ENCODE results near the gene PRPF38B.
"Not testable (repeated sequence)": the region's sequence is repeated elsewhere in the genome, so short reads cannot be mapped to it uniquely, and the experiment has no call there.

PRPF38B gene

DNA sequence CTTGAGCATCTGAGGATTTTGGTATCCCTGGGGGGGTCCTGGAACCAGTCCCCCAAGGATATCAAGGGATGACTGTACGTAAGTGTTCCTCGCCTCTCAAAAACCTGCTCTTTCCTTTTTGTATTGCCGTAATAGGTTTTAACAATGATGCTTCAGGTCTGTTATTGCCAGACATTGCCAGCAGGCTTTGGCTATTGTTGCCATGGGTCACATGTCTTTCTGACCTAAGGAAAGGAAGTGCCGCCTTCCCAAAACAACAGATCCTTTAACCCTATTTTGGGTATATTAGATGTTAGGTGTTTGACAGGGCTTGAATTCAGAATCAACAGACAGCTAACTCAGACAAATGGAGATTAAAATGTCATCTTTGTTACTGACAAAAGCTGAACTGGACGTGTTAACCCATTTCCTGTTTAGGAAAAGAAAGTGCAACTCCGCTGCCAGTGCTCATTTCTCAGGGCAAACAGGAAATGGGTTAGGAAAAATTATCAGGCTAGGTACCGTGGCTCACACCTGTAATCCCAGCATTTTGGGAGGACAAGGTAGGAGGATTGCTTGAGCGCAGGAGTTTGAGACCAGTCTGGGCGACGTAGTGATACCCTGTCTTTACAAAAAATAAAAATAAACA lies 12.4 kb upstream of the PRPF38B start:
- no peak for DNase-seq

DNA sequence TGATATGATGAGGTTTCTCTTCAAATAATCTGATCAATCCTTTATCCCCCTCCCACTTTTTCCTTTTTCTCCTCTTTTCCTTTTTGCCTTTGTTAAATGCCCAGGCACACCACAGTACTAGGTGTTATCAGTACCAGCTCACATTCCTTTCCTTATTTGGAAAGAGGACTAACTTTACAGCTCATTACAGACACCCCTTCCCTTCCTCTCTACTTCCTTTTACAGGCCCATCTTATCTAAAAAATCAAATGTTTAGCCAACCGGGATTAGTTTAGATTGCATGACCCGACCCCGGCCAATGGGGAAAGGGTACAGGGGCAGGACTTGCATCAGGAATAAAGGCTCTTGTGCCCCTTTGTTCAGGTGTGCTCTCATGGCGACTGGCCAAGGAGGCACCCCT lies 10.4 kb upstream of the PRPF38B start:
- DNase-seq: not testable (repeated sequence)

DNA sequence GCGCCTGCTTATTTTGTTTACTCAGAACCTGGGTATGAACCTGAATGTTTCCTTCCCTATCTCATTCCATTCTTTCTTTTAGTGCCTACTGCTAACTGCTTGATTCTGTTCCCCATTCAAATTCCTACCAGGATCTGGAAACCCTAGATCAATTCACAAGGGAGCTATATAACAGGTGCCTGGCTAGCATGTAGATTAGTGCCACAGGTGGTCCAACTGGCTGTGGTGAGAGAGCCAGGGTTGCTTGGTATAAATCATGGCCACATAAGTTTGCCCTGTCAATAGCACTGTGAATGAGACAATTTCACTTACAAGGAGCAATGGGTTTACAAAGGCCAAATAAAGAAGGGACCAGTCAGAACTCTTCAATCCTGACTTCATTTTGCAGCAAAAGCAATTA lies 6.6 kb upstream of the PRPF38B start:
- DNase-seq: no peak

DNA sequence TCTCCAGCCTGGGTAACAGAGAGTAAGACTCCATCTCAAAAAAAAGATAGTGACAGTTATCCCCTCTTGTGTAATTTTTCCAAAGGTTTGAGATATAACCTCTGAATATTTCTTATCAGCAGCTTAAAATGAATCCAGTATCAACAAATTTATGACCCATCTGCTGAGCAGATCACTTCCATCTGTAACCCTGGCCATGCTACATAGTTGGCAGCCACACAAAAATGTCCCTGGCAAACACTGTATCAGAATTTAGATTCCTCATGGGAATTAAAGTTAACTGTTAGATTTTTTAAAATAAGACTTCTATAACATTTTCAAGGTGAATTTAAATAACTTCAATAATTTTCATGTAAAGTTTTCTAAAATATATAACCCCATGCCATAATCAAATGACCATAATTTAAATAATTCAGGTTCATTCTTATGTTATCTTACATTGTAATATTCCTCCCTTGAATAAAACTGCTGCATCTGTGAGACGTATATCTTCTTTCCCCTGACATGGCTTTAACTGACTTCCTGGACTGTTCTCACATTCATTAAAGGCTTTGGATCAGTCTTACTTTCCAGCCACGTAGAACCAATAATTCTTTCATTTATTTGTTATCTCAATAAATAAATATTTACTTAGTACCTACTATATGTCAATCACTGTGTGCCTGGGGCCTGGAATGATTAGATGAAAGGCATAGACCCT lies 5.3 kb upstream of the PRPF38B start:
- DNase-seq: no peak

DNA sequence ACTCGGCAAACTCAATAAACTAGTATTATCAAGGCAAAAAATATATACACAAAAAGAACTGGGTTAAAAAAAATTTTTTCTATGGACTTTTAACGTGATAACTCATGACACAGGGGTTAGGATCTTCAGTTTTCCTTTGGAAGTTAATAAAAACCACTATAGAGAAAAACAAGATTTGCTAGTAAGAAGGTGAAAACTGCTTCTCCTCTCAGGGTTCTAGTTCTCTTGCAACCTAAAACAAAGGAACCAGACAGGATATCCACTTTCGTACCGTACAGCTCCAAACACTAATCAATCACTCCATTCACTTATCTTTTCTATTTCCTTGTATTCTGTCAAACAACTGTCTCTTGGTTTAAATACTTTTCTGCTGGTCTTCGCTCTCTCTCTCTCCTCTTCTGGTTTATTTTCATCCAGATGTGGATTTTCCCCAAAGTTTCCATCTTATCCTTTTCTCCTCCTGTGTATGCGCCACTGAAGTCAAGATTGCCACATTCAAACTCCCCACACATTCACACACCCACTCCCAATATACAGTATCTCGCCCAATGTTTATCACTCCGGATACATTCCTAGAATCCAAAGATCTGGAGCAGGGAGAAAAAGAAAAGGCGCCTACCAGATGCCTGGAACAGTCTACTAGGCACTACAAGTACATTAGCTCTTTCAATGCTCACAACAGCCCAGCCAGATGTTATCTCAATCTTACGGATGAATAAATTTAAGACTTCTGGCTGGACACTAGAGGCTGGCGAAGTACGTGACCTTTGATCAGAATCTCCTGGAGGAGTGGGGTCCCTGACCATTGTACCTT lies 775 bp upstream of the PRPF38B start:
- DNase-seq: no peak

DNA sequence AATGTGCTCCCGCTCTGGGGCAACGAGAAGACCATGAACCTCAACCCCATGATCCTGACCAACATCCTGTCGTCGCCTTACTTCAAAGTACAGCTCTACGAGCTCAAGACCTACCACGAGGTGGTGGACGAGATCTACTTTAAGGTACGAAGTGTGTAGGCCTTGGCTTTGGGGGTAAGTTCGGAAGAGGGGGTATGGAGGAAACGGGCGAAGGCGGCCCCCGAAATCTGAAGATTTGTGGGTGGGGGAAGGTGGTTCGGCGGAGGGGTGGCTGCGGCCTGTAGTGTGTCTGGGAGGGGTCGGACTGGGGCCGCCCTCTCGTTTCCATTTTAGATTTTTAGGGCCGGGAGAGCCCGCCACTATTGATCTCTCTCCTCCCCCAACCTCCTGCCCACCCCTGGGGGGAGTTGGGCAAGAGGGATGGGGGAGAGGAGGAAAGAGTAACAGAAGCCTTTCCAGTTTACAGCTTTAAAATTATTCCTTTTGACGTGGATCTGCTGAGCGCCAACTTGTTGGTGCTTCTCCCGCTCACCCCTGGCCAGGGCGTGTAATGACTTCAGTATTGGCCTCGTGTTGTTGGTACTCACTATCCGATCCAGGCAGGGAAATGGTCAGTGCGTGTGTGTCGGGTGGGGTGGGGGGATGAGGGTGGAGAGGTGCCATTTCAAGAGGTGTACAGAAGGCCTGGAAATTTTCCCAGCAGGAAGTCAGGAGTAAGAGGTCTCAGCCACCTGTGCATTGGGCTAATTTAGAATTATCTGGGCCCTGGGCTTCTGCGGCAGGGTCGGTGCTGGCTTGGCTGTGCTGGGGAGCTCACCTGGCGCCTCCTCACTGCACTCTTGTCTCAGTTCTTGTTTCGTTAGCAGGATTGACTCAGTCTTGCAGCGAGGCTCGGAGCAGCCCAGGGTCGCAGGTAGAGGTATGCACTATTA lies 880 bp downstream of the PRPF38B start:
- DNase-seq: peak; percentile 88

DNA sequence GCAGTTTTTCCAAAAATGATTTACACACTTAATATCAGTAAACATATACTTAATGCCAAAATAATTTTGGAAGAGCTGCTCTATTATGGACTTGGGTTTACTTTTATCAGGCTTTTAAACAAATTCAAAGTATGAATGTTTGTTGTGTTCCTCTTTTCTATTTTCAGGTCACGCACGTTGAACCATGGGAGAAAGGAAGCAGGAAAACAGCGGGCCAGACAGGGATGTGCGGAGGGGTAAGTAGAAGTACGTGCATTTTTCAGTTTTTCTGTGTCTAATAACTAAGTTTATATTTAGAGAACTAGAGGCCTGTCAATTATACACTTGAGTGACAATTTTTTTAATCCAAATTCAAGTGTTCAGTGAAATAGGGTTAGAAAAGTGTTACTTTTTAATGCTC lies 3.4 kb downstream of the PRPF38B start:
- no peak for DNase-seq

DNA sequence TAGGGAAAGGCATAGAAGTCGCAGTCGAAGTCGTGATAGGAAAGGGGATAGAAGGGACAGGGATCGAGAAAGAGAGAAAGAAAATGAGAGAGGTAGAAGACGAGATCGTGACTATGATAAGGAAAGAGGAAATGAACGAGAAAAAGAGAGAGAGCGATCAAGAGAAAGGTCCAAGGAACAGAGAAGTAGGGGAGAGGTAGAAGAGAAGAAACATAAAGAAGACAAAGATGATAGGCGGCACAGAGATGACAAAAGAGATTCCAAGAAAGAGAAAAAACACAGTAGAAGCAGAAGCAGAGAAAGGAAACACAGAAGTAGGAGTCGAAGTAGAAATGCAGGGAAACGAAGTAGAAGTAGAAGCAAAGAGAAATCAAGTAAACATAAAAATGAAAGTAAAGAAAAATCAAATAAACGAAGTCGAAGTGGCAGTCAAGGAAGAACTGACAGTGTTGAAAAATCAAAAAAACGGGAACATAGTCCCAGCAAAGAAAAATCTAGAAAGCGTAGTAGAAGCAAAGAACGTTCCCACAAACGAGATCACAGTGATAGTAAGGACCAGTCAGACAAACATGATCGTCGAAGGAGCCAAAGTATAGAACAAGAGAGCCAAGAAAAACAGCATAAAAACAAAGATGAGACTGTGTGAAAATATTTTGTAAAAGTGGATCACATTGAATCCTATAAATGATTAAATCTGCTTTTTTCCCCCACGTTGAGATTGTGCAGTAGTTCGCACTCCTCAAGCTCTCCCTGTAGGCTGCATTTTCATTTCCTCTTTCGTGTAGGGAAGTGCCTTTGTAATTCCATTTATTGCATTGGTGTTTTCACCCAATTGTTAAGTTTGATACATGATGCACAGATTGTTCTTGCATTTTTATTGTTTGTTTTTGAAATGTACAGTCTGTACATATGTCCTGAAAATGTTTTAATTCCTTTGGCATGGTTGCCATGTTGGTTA lies 7.5 kb downstream of the PRPF38B start:
- DNase-seq: no peak

DNA sequence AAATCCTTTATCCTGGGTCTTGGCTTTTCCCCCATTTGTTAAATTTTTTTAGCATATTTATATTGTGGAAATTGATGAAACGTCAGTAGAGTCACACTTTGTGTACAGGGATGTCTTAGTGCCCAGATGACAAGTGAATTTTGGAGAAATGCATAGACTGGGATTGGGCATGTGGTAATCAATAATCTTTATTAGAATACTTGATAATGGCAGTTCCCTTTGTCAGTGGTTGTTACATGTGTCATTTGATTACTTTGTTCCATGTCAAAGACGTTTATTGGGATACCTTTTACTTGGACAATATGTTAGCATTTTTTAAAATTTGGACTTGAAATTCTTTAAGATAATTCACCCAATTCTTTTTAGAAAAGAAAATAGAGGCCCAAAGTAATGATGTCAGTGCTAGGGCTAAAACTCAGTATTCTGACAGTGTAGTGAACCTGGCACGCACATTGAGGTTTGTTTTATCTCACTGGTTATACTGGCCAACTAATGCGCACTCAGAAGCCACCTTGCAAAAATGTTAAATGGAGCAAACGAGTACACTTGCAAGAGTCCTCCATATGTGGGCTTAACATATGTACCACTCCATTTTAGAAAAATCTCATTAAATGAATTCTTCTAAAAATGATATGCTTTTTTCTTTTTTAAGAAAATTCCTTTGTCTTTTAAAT lies 9.2 kb downstream of the PRPF38B start:
- DNase-seq: no peak

DNA sequence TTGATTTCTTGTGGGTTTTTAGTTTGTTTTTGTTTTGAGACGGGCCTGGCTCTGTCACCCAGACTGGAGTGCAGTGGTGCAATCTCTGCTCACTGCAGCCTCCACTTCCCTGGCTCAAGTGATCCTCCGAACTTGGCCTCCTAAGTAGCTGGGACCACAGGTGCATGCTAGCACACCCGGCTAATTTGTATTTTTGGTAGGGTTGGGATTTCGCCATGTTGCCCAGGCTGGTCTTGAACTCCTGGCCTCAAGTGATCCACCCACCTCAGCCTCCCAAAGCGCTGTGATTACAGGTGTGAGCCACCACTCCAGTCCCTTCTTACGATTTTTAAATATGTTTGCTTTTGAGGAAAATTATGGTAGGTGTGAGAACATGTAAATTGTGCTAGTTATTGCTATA lies 10.0 kb downstream of the PRPF38B start:
- DNase-seq: not testable (repeated sequence)

DNA sequence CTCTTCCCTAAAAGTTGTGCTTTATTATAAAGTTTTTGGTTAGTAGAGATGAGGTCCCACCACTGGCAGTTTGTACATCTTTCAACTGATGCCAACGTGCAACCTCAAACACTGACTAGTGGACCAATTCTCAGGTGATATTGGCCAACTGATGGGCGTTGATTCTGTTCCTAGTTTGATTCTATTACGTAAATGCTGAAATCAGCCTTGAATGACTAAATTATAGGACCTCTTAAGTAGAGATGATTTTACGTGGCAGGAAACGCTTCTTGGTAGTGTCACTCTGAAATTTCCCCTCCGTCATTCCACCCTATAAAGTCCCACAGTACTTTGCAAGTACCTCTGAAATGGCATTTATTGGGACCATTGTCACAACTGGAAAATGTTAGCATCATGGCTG lies 11.8 kb downstream of the PRPF38B start:
- no peak for DNase-seq

DNA sequence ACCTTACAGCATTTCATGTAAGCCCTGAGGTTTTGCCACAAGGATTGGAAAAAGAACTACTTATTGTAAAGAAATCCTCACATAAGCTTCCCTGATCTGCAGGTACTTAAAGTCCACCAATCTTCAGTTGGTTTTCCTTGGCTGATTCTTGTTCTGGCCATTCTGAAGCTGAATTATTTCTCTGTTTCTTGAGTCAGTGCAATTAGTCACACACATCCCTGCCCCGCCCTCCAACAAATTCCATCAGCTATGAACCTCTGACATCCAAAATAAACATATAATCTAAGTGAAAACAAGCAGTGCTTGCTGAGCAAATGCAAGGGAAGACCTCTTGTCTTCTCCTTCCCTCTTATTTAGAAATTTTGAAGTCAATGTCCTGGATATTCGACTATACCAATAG lies 12.4 kb downstream of the PRPF38B start:
- no peak for DNase-seq

DNA sequence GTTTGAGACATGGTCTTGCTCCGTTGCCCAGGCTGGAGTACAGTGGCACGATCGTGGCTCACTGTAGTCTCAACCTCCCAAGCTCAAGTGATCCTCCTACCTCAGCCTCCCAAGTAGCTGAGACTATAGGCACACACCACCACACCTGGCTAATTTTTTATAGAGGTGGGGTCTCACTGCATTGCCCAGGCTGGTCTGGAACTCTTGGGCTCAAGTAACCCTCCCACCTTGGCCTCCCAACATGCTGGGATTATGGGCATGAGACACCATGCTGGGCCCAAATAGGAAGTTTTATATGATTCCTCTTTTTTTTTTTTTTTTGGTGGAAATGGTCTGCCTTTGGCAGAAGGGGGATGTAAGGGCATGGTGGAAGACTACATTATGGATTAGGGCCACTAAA lies 14.5 kb downstream of the PRPF38B start:
- DNase-seq: no peak

DNA sequence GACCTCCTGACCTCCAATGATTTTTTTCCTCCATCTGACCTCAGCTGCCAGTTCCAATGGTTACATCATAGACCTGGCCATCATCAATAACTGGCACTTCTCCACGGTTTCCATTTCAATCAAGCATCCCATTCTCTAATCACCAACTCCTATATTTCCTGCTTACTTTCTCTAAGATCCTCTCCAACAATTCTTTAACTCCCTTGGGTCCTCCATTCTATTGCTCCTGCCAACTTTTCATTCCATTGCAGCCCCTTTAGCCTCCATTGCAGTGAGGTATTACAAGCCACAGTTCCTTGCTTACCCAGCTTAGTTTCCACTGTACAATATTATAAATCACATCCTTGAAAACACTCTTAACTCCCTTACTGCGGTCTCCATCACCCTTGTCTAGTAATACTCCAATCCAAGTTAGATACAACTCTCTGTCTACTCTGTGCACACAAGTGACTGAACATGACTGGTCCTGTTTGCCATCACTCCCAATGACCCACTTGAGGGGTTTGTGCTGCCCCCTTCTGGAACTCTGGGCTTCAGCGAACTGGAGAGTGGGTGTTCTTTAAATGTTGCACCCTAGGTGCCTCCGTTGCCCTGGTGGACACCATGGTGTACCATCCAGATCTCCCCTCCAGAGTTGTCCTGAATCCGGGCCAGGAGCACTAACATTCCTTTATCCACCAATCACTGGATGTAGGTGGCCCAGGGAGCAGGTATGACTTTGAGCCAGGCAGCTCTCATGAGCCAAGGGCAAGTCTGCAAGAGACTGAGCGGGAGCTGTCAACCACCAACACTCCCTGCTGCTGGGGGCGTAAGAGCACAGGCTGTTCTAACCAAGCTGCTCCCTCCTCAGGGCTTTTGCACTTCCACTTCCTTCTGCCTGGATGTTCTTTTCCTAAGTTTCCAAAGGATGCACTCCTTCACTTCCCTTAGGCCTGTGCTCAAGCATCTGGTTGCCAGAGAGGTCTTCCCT lies 16.9 kb downstream of the PRPF38B start:
- no peak for DNase-seq

DNA sequence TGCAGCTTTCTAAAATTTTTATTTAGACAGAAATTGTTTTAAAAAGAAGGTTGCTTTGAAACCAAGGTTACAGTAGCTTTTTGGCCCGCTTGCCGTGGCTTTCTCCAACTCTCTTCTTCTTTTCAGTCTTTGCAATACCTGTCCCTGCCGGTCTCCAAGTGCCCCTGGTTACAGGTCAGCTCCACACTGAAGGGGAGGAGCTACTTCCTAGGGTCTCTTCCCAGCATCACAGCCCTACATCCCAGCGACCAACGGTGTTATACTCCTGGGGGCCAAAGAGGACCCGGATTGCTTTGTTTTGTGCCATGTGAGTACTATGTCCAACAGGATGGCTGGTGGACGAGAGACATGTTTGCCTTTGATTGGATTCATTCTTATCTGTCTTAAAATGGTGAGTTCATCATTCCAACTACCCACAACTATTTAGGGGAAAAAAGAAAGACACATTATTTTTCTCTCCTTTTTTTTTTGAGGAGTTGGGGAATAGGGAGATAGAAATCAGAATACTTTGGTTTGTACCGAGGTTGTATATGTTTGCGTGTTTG lies 20.6 kb downstream of the PRPF38B start, which contains the start of gene FNDC7:
Gene FNDC7 (plus strand): TSS at position 303 of the 545 bp plus-strand sequence. CDS start 26 bp downstream, at position 329.
- no peak for DNase-seq

DNA sequence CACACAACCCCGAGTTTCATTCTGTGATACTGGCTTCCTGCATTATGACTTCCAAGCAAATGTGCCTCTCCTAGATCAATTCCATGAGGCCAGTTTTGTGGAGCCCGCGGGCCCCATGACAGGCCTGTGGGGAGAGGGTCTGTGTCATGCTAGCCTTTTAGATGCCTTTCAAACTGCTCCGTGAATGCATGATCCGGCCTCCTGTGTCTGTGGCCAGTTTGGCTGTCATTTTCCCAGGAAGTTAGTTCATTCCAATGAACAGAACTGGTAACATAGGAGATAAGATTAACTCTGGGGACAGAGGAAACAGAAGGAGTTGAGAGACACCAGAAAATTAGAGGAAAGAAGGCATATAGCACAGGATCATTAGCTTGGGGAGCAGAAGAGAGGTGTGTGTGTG lies 23.8 kb downstream of the PRPF38B start:
- no peak for DNase-seq

DNA sequence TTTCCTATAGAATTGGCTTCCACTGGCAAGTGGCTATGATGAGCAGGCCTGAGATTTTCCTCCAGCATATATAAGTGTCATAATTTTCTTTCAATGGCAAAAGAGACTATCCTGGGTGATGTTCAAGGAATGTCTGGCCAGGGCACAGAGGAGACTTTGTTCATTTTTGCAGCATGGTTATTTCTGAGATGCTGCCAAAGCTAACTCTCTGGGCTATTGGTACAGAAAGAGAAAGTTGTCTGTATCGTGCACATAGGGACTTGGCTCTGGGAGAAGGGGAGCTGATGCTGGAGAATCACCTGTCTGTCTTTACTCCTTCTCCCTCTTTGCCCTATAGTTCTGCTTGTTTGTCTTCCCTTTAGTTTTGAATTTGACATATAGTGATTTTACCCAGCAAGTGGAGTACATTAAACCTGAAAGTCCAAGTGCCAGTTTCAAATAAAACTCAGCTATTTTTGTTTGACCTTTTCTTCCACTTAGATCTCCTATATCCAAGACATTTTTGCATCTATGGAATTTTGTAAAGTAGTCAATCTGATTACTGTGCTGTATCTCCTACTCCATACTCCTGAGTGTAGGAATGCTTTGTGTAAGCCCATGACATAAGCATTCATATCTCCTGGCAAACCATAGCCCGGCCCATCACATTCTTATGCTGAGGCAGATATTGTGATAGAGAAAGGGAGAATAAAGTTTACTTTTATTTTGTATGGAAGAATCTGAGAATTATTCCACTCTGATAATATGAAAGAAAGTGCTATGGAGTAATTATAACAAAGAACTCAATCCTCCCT lies 24.5 kb downstream of the PRPF38B start:
- no peak for DNase-seq

DNA sequence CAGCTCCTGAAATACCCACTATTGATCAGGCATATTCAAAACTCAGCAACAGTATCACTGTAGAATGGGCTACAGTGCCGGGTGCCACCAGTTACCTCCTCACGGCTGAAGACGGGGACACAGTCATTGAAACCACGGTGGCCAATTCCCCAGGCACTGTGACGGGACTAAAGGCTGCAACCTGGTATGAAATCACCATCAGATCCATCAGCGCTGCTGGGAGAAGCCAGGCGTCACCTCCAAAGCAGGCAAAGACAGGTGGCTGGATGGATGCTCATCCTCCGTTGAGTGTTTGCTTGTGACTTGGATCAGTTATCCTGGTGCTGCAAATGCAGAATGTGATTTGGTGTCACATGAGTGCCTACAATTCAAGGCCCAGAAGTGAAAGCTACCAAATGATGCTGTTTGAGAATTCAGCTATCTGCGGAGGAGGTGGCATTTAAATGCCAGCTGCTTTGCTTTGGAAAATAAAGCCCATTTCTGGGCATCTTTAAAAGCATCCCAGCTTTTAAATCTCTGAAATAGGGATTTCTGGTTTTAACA lies 25.7 kb downstream of the PRPF38B start:
- no peak for DNase-seq

Data from eye (tissue), 1 donor.